ENCODE data around the gene WNT4.

WNT4 gene

DNA sequence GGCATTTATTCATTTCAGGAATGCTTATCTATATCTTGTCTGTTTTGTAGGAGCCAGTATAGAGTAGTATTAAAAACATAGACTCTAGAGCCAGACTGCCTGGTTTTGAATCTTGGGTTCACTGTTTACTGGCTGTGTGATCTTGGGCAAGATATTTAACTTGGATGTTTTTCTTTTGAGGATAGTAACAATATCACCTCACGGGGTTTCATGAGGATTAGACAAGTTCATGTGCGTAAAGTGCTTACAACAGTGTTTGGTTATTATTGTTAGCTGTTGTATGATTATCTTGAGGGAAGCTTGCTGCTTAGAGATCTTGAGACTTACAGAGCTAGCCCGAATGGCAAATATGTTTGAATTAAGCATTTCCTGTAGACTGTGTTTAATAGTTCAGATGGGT lies 40.2 kb downstream of the WNT4 start:
- no peaks in the 10 kb centered on the region for H3K27me3 ChIP-seq
- no peaks in the 10 kb centered on the region for H3K4me1 ChIP-seq (ENCODE audit: control insufficient read depth in 1 of 2, insufficient read depth in 1 of 2, low read depth in 1 of 2, low read length in 1 of 2)
- peak overlapping the region; percentile 3 for H3K27ac ChIP-seq
- no peak for TF ChIP-seq CTCF (IDR thresholded peaks at IDR 0.05)
- H3K9me3 ChIP-seq, result no peaks in the 10 kb centered on the region
- H3K4me3 ChIP-seq (ENCODE audit: low read depth in 1 of 2, low read length in 1 of 2), result no peak overlapping the region
- H3K36me3 ChIP-seq, result peaks cover 69% of the 10 kb centered on the region

DNA sequence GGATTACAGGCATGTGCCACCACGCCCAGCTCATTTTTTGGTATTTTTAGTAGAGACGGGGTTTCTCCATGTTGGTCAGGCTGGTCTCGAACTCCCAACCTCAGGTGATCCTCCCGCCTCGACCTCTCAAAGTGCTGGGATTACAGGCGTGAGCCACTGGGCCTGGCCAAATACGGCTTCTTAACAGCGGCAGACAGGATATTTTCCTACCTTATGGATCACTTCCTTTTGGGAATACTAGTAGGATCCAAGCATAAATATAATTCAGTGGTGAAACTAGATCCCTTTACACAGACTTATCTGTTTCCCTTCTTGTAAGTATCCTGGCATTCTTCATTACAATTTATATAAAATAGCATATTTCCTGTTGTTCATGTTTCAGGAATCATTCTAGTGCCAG lies 40.9 kb downstream of the WNT4 start:
- TF ChIP-seq CTCF (IDR thresholded peaks at IDR 0.05), result no peak
- peak overlapping the region; percentile 41 for H3K27ac ChIP-seq
- H3K27me3 ChIP-seq, result no peaks in the 10 kb centered on the region
- H3K4me3 ChIP-seq (ENCODE audit: low read depth in 1 of 2, low read length in 1 of 2), result no peak overlapping the region
- H3K4me1 ChIP-seq (ENCODE audit: control insufficient read depth in 1 of 2, insufficient read depth in 1 of 2, low read depth in 1 of 2, low read length in 1 of 2), result no peaks in the 10 kb centered on the region
- no peaks in the 10 kb centered on the region for H3K9me3 ChIP-seq
- H3K36me3 ChIP-seq, result peaks cover 77% of the 10 kb centered on the region

- H3K27ac ChIP-seq, result peak overlapping the region; percentile 41
- no peak for TF ChIP-seq CTCF (IDR thresholded peaks at IDR 0.05)
Measured at GRCh38 chr1:22101199-22101598, 41.7 kb downstream of the WNT4 start.

GRCh38 chr1:22100168-22100567 lies 42.7 kb downstream of the WNT4 start:
- H3K27ac ChIP-seq, result peak overlapping the region; percentile 41
- no peak overlapping the region for H3K4me3 ChIP-seq (ENCODE audit: low read depth in 1 of 2, low read length in 1 of 2)
- no peaks in the 10 kb centered on the region for H3K9me3 ChIP-seq
- H3K27me3 ChIP-seq, result no peaks in the 10 kb centered on the region
- no peaks in the 10 kb centered on the region for H3K4me1 ChIP-seq (ENCODE audit: control insufficient read depth in 1 of 2, insufficient read depth in 1 of 2, low read depth in 1 of 2, low read length in 1 of 2)
- TF ChIP-seq CTCF (IDR thresholded peaks at IDR 0.05), result no peak
- peaks cover 82% of the 10 kb centered on the region for H3K36me3 ChIP-seq

More at GRCh38 chr1:22101199-22101598, 41.7 kb downstream of the WNT4 start:
- Histone ChIP-seq H3K36me3 (peaks cover 81% of the 10 kb centered on the region), H3K27me3 (no peaks in the 10 kb centered on the region), H3K4me1 (ENCODE audit: control insufficient read depth in 1 of 2, insufficient read depth in 1 of 2, low read depth in 1 of 2, low read length in 1 of 2) (no peaks in the 10 kb centered on the region), H3K9me3 (no peaks in the 10 kb centered on the region), H3K4me3 (ENCODE audit: low read depth in 1 of 2, low read length in 1 of 2) (no peak overlapping the region)

- Histone ChIP-seq H3K36me3 (peaks cover 84% of the 10 kb centered on the region), H3K4me3 (ENCODE audit: low read depth in 1 of 2, low read length in 1 of 2) (no peak overlapping the region), H3K27ac (no peak overlapping the region), H3K27me3 (no peaks in the 10 kb centered on the region), H3K9me3 (no peaks in the 10 kb centered on the region), H3K4me1 (ENCODE audit: control insufficient read depth in 1 of 2, insufficient read depth in 1 of 2, low read depth in 1 of 2, low read length in 1 of 2) (no peaks in the 10 kb centered on the region)
- TF ChIP-seq CTCF (IDR thresholded peaks at IDR 0.05), result no peak
Measured at GRCh38 chr1:22098752-22099151, 44.1 kb downstream of the WNT4 start.

- peaks cover 10 to 17% of the 10 kb centered on the region in 2 experiments for H3K4me1 ChIP-seq (ENCODE audit: control insufficient read depth in 1 of 2, insufficient read depth in 1 of 2, low read depth in 1 of 2, low read length in 1 of 2)
- H3K27ac ChIP-seq, result no peak overlapping the region
- H3K27me3 ChIP-seq, result no peaks in the 10 kb centered on the region
- H3K4me3 ChIP-seq (ENCODE audit: low read depth in 1 of 2, low read length in 1 of 2), result no peak overlapping the region
- H3K36me3 ChIP-seq, result peaks cover 85% of the 10 kb centered on the region
- no peak for TF ChIP-seq CTCF (IDR thresholded peaks at IDR 0.05)
- H3K9me3 ChIP-seq, result no peaks in the 10 kb centered on the region
Measured at GRCh38 chr1:22096463-22096862, 46.4 kb downstream of the WNT4 start.
